ENCODE measurements around the gene SLITRK4. TPM values are rescaled to one million over a fixed set of nuclear protein-coding genes. Genes with fewer than 3 reads are reported as not detected.

The SLITRK4 gene
- total RNA-seq, 2 experiments from 2014 or later: not detected

DNA sequence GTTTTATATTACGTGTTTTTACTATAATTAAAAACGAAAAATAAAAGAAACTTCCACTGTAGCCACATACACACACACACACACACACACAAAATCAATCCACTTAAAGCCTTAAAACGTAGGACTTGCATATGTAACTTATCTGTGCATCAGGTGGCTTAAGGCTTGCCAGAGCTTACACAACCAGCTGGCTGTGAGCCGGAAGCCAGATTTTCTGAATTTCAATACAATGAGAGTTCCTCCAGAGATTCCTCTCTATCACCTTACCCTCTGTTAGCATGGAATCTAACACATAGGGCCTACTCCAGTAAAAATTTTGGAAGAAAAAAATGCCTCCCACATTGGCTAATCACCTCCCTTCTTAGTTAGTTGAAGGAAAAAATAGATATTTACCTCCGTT, 27.9 kb upstream of the SLITRK4 start:
- TF ChIP-seq, protein P1, sequence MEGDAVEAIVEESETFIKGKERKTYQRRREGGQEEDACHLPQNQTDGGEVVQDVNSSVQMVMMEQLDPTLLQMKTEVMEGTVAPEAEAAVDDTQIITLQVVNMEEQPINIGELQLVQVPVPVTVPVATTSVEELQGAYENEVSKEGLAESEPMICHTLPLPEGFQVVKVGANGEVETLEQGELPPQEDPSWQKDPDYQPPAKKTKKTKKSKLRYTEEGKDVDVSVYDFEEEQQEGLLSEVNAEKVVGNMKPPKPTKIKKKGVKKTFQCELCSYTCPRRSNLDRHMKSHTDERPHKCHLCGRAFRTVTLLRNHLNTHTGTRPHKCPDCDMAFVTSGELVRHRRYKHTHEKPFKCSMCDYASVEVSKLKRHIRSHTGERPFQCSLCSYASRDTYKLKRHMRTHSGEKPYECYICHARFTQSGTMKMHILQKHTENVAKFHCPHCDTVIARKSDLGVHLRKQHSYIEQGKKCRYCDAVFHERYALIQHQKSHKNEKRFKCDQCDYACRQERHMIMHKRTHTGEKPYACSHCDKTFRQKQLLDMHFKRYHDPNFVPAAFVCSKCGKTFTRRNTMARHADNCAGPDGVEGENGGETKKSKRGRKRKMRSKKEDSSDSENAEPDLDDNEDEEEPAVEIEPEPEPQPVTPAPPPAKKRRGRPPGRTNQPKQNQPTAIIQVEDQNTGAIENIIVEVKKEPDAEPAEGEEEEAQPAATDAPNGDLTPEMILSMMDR (IDR thresholded peaks at IDR 0.05): no peak
- no peaks in the 10 kb centered on the region for H3K4me1 Mint-ChIP-seq (ENCODE audit: low read depth)
- intact Hi-C loops (cut with micrococcal nuclease): no loop called here
- ChIA-PET POLR2A (no interaction called here), CTCF (no interaction called here)
- no peak overlapping the region for H3K4me3 Mint-ChIP-seq
- DNase-seq (no peak), ATAC-seq (no peak)
- H3K27me3 Mint-ChIP-seq: no peaks in the 10 kb centered on the region
- no peaks in the 10 kb centered on the region for H3K36me3 Mint-ChIP-seq (ENCODE audit: low read depth)
- no peak overlapping the region for H3K27ac Mint-ChIP-seq
- H3K9me3 Mint-ChIP-seq: no peaks in the 10 kb centered on the region

DNA sequence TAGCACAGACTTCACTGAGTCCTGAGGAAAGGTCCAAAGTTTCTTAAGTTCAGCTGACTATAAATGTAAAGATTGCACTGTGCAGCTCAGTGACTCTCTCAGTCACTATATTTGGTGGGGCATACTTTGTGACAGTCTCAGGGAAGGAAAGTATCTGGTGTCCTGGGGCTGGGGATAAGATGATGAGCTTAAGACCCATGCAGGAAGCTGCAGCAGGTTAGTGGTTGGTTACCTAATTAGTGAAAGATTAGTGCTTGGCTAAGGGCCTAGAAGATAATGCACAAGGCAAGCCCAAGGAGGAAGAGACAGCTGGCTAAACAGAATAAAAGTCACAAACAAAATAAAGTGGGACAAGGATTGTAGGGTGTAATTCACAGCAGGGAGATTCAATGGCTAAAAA, 25.4 kb upstream of the SLITRK4 start:
- DNase-seq (no peak), ATAC-seq (no peak)
- Mint-ChIP-seq H3K9me3 (no peaks in the 10 kb centered on the region), H3K36me3 (ENCODE audit: low read depth) (no peaks in the 10 kb centered on the region), H3K27me3 (no peaks in the 10 kb centered on the region), H3K27ac (no peak overlapping the region), H3K4me3 (no peak overlapping the region), H3K4me1 (ENCODE audit: low read depth) (no peaks in the 10 kb centered on the region)
- intact Hi-C loops (cut with micrococcal nuclease): no loop called here
- TF ChIP-seq, protein P1 (IDR thresholded peaks at IDR 0.05): no peak
- ChIA-PET CTCF (no interaction called here), POLR2A (no interaction called here)

DNA sequence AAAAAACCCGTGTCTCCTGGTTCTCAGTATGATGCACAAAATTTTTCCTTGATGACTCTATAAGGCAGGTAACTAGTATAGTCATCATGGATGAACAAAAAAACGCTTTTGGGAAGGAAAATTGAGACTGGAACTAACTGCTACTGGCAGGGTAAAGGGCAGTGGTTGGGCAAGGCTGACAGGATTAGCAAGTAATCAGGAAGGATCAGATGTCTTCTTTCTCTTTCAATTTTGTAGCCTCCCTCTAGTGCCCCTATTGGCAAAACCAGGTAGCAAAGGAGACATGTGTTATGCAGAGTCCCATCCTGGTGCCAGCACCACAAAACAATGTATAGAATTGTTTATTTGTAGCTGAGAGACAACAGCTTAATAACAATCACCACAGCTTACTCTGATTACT, 12.8 kb upstream of the SLITRK4 start:
- CTCF ChIA-PET: no interaction called here
- no peak for ATAC-seq
- Mint-ChIP-seq H3K4me3 (no peak overlapping the region), H3K9me3 (no peaks in the 10 kb centered on the region), H3K27me3 (no peaks in the 10 kb centered on the region), H3K4me1 (ENCODE audit: low read depth) (no peaks in the 10 kb centered on the region), H3K36me3 (ENCODE audit: low read depth) (no peaks in the 10 kb centered on the region), H3K27ac (no peak overlapping the region)
- TF ChIP-seq, protein P1 (IDR thresholded peaks at IDR 0.05): no peak
- POLR2A ChIA-PET: no interaction called here
- intact Hi-C loops (cut with micrococcal nuclease): no loop called here
- no peak for DNase-seq

DNA sequence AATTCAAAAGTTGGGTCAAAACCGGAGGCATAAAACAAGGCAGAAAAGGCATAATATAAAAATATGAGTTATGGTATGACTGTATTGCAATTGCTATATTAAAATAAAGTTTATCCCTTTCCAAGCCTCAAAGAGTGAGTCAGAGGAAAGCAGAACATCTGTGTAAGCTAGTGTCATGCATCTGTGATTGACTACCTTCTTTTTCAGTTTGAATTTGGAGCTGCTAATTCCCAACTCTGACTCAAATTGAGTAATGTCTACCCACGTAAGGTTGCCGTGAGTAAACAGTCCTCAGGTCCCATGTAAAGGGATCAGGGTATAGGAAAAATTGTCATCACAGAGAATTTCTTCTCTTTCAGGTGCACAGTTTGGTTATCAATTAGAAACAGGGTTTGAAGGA, 6.5 kb upstream of the SLITRK4 start:
- no peaks in the 10 kb centered on the region for H3K9me3 Mint-ChIP-seq
- no peaks in the 10 kb centered on the region for H3K27me3 Mint-ChIP-seq
- intact Hi-C loops (cut with micrococcal nuclease): no loop called here
- H3K4me3 Mint-ChIP-seq: no peak overlapping the region
- ChIA-PET POLR2A (no interaction called here), CTCF (no interaction called here)
- H3K36me3 Mint-ChIP-seq (ENCODE audit: low read depth): no peaks in the 10 kb centered on the region
- DNase-seq (no peak), ATAC-seq (no peak)
- no peak overlapping the region for H3K27ac Mint-ChIP-seq
- TF ChIP-seq, protein P1 (IDR thresholded peaks at IDR 0.05): no peak
- no peaks in the 10 kb centered on the region for H3K4me1 Mint-ChIP-seq (ENCODE audit: low read depth)

DNA sequence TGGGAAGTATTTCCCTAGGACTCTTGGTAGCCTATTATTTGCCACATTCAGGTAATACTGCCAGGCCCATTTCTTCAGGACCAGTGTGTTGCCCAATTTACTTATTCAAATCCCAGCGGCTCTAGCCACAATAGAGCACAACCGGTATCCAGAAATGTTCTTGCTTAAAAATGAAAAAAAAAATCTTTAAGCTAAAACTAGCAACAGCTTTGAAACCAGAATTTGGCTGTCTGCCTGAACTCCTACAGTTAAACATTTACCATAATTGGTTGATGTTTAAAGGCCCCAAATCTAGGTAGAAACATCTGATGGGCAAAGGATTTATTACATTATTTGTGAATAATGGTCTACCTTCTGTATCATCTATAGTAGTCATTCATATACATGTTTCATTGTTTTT, 930 bp upstream of the SLITRK4 start:
- H3K4me1 Mint-ChIP-seq (ENCODE audit: low read depth): peaks cover 2% of the 10 kb centered on the region
- H3K4me3 Mint-ChIP-seq: no peak overlapping the region

More for the DNA sequence above, 930 bp upstream of the SLITRK4 start:
- ChIA-PET CTCF (no interaction called here), POLR2A (no interaction called here)
- peaks cover 14% of the 10 kb centered on the region for H3K27me3 Mint-ChIP-seq
- TF ChIP-seq, protein P1 (IDR thresholded peaks at IDR 0.05): no peak
- intact Hi-C loops (cut with micrococcal nuclease): no loop called here
- DNase-seq: no peak
- H3K27ac Mint-ChIP-seq: no peak overlapping the region
- ATAC-seq: no peak
- no peaks in the 10 kb centered on the region for H3K9me3 Mint-ChIP-seq
- peaks cover 2% of the 10 kb centered on the region for H3K36me3 Mint-ChIP-seq (ENCODE audit: low read depth)
